C1 segment of cervical spinal cord (tissue), 14 donors: Measurements from ENCODE around the gene ALS2CL.

ENCODE experiments used
- DNase-seq, 14 donors: peaks; one replicate each; lab custom pipeline; 2025; lab: John Stamatoyannopoulos, UW

ALS2CL gene

DNA sequence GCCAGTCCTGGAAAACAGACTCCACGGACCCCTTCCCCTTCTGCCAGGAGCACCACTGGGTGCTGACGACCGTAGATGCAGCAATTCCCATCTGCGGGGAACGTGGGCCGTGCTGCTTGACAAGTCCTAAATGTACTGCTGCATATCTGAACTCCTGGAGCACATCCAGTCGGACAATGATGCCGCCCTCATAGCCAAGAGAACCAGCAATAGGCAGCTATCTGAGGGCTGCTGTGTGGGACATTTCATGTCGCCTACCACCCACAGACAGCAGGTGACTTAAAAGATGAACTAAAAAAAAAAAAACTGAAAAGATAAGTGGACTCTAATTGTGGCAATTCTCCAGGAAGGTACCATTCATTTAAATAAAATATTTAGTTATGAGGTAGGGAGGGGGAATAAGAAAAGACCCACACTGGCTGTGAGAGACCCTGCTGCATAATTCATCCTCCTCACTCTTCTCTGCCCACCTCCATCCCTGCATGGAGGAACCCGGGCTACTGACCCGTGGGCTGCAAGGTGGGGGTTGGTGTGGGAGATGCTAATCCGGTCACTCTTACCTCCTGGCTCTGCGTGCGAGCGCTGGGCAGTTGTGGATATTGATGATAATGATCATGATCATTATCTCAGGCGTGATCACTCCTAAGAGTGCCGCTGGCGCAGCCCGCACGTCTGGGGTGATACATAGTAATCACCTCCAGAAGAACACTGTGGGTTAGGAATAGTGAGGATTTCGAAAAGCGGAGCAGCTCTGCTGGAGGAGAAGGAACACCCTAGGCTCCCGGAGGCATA lies 28.3 kb downstream of the ALS2CL start:
- DNase-seq, result no peak

DNA sequence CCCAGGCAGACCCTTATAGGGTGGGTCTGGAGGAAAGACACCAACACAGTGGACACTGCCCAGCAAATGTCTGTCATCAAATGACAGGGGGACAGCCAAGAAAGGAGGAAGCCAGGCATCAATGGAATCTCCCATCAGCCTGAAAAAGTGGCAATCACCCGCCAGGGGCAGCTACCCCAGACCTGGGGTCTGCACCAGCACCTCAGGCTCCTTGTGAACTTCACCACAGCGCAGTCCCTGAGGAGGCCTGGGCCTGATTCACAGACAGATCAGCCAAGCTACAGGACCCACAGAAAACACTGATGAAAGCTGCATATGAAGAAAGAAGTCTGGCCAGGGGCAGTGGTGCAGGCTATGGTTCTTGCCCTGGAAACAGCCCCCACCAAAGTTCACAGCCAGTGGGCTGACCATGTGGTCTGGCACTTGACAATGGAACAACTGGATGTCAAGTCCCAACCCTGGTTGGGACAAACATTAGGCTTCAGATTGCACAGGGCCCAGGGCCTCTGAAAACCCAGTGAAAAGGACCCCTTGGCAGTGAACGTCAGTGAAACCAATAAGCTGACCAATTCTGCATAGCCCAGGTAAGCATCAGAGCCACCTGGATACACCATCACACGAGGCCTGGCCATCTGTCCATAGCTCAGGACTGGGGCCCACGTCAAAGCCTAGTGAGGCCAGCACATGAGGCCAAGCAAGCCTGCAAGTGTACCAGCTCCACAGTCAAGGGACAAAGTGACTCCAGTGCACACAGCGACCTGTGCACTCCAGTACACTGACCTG lies 29.1 kb downstream of the ALS2CL start:
- DNase-seq, result no peak

DNA sequence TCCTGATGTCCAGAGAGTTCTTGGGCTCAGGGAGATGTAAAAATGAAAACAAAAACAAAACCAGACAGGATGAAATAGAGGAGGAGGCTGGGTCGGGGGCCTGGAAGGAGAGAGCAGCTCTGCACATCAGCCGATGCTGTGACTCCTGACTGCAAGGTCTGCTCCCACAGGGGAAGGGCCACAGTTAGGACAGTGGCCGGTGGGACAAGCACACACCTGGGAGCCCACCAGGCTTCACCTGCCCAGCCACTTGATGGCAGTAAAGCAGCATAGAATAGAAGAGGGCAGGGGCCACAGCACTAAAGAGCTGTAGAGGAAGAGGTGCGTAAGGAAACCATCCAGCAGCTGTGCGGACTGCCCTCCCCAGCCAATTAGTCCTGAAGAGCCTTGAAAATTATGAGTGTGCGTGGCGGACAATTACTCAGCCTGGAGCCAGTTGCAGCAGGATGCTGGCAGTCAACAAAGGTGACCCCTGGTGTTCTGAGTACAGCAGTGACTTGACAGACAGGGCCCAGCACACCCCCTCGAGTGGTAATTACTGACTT lies 29.8 kb downstream of the ALS2CL start:
- DNase-seq, result peak in 1 of 14 donors; percentile 8

DNA sequence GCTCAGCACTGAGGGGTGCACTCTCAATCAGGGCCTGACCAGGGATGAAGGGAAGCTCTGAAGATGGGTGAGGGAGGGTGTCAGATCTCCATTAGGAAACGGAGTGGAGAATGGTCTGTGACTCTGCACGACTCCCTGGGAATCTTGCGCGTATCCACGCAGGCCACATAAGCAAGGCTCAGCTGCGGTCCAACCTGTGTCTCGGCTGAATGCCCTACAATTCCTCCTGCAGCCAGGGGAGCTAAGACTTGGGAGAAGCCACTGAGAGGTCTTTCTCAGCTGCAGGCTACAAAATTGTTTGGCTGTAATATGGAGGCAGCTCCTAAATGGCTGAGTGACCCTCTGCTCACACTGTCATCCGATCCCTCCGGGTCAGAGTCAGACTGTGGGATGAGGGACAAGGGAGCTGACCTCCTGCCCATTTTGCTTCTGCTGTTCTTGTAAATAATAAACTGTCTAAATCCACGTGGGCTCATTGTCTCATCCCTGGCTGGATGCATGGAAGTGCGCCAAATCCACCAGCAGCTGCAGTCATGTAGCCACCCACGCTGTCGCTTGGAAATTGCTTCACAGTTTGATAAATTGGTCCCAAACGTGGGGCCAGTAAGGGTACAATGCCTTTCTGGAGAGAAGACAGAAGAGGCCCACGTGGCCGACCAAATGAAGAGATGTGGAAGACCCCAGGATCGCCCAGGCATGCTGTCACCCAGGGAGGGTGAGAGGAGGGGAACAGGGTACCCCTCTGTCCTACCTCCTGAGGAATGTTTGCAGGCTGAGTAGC lies 30.5 kb downstream of the ALS2CL start:
- peak in 2 of 14 donors; percentile 12 to 46 for DNase-seq

DNA sequence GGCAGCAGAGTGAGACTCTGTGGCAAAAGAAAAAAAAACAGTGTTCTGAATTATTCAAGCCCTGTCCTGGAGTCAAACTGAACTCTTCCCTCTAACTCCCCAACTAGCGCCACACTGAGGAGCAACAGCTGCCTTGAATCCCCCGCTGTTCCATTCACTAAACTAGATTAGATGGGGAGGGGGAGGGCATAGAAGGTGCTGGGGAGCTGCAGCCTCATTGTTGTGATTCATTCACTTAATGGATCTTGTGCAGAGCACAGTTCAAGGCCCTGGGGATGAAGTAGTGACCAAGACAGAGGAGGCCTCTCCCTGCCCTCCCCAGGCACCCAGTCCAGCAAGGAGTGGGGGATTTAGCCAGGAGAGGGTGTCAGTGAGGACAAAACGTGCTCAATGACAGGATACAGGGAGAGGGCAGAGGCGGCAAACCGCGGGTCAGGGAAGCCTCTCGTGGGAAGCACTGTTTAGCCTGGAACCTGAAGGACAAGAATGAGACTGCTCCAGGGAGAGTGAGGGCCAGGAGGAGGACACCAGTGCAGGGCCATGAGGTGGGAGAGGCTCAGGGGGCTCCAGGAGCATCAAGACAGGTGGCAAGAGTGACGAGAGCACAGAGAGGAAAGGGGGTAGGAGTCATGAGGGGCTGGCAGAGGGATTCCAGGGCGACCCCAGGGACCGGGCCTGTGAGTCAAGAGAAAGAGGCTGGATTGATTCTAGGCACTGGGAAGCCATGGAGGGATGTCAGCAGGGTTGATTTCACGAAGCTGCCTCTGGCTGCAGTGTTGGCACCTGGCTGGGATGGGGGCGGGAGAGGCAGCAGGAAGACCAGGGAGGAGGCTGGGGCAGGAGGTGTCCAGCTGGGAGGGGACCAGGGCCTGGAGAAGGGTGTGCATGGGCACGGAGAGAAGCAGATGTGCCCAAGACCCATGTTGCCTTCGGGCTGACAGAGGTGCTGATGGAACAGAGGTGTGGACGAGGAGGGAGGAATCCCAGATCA lies 31.4 kb downstream of the ALS2CL start:
- no peak for DNase-seq

DNA sequence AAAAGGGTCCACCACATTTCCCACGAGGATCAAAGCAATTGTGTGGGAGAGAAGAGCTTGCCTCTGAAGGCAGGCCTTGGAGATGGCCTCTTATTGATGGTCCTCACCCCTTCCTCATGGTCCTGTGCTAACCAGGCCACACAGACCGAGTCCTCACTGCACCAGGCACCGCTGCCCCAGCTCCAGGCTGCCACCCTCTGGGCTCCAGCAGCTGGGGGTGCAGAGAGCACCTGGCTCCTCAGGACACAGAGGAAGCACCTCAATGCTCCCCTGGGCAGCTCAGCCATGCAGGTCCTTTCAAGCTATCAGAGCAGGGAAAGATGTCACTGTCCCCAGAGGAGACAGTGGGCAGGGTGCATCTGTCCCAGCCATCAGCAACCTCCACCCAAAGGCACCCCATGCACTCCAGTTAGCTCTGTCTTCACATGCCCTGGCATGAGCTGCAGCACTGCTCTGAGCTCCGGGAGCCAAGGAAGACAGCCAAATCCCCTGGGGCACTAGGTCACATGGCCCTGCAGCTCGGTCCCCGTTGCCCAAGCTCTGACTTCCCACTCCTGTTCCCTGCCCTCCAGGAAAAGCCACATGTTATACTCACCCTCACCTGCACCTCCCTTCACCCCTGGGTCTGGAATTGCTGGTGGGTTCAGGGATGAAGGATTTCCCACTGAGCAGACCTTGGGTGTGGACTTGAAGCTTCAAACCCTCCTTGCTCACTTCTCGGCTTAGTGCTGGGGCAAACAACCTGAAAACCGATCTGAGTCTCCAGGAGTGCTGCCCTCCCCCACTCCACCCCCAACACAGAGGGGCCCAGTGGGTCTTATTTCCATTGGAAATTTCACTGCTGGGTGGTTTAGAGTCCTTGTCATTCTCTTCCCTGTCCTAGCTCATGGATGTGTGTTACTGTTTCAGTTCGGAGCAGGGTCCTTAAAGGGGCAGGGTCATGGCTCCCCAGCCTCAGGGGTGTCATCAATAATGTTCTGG lies 32.6 kb downstream of the ALS2CL start:
- peak in 1 of 14 donors; percentile 14 for DNase-seq

DNA sequence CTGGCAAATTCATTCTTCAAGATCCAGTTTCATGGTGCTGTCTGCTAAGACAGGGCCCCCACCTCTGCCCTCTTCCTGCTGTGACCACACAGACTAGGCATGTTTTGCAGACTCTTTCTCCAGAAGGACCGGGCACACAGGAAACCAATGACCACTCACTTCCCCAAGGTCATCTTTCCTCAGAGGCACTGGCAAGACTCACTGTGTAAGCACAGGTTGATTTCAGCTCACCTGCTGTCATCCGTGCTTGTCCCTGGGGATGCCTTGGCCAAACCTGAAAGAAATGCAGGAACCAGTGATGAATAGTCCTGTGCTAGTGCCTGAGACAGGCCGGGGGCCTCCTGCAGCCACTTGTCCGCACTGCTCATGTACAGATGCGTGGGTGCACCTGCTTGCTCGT lies 33.5 kb downstream of the ALS2CL start:
- no peak for DNase-seq

DNA sequence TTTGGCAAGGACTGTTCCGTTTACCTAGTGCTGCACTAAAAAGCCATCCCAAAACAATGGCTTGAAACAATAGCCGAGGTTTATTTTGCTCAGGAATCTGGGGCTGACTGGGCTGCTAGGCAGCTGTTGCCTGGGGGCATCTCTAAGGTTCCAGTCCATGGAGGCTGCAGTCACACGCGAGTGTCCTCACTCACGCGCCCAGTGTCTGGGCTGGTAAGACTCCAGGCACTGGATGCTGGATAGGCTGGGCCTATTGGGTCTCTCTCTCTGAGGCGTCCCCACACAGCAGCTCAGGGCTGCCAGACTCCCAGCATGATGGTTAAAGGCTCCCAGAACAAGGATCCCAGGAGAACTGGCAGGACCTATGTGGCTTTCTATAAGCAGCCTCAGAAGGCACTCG lies 34.2 kb downstream of the ALS2CL start:
- no peak for DNase-seq

DNA sequence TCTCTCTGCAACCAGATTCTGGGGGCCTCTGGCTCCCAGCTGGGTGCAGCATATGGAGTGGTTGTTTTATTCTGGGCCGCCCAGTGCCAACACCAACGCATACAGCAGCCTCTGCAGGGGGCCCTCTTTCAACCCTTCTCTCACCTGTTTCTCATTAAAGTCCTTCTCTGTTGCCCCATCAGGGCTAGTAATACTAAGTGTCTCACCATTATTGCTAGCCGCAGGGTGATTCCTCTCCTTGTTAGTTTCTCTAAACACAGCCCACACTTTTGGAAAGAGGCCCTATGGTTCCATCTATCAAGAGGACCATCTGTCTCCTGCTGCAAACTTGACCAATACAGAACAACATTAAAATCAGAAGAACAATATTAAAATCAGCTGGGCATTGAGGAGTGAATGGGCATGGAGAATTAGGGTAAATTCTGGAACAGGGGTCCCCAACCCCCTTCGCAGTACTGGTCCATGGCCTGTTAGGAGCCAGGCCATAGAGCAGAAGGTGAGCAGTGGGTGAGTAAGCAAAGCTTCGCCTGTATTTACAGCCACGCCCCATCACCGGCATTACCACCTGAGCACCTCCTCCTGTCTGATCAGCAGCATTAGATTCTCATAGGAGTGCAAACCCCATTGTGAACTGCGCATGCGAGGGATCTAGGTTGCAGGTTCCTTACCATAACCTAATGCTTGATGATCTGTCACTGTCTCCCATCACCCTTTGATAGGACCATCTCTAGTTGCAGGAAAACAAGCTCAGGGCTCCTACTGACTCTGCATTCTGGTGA lies 36.5 kb downstream of the ALS2CL start:
- no peak for DNase-seq

DNA sequence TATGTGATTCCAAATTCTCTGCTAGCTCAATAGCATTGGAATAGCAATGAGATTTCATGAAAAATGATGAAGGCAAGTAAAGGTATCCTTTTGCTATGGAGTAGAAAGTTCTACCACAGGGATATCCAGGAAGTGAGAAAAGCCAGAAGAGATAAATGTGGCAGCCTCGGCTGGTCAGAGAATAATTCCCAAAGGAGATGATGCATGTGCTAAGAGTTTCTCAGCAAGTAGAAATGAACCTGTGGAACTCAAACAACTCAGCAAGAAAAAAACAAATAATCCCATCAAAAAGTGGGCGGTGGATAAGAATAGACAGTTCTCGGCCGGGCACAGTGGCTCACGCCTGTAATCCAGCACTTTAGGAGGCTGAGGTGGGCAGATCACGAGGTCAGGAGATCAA lies 38.2 kb downstream of the ALS2CL start:
- no peak for DNase-seq

DNA sequence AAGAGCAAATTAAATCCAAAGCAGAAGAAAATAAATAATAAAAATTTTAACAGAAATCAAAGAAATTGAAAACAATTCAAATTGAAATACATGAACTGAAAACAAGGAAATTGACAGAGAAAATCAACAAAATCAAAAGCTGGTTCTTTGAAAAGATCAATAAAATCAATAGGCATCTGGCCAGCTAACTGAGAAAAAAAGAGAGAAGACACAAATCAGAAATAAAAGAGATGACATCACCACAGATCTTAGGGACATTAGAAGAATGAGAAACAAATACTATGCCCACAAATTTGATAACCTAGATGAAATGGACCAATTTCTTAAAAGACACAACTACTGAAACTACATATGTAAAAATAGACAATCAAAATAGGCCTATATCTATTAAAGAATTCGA lies 42.4 kb downstream of the ALS2CL start:
- DNase-seq, result no peak

DNA sequence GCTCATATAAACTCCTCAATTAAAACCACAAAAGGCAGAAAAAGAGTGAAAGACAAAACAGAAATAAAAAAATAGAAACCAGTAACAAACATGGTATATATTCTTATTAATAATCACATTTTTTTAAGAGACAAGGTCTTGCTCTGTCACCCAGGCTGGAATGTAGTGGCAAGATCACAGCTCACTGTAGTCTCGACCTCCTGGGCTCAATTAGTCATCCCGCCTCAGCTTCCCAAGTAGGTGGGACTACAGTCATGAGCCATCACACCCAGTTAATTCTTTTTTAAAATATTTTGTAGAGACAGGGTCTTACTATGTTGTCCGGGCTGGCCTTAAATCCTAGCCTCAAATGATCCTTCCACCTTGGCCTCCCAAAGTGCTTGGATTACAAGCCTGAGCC lies 44.0 kb downstream of the ALS2CL start:
- no peak for DNase-seq

DNA sequence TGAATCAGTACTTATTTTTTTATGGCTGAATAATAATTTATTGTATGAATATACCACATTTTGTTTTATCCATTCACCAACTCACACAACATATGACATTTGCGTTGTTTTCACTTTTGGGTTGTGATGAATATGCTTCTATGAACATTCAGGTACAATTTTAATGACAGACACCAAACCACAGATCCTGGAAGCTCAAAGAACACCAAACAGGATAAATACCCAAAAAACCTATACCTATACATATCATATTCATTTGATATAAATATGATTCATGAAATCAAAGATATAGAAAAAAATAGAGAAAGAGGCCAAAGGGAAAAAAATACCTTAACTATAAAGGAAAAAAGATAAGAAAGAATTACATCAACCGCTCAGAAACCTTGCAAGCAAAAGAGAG lies 45.4 kb downstream of the ALS2CL start:
- no peak for DNase-seq

DNA sequence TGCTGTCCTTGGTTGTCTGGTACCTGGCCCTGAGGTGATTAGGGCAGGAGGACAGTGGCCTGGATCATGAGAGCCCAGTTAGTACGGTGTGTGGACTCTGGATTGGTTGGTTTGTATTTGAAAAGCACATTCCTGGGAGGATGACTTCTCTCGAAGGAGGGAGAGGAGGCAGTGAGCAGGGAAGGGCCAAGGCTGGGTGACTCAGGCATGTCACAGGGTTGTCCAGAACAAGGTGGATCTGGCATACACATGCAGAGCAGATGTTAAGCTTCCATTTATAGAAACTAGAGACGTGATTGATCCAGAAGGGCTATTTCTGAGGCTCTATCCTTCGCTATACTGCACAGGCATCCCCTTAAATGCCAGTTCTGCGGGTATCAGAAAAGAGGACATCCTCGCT lies 46.8 kb downstream of the ALS2CL start:
- DNase-seq, result no peak

DNA sequence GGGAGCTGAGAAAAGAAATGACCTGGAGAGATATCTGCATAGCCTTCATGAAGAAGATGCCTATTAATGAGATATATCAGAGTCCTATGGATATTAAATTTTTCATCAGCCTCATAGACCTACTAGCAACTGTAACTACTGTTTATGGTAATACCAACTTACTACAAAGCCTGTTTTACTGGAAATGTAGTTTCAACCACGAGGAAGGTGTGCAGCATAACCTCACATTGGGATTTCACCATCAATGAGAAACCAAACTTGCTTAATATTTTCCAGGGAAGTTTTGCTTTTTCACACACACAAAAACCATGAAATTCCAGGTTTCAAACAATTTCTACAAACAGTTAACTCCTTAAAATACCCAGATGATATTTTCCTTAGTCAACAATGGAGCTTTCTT lies 49.8 kb downstream of the ALS2CL start:
- no peak for DNase-seq

DNA sequence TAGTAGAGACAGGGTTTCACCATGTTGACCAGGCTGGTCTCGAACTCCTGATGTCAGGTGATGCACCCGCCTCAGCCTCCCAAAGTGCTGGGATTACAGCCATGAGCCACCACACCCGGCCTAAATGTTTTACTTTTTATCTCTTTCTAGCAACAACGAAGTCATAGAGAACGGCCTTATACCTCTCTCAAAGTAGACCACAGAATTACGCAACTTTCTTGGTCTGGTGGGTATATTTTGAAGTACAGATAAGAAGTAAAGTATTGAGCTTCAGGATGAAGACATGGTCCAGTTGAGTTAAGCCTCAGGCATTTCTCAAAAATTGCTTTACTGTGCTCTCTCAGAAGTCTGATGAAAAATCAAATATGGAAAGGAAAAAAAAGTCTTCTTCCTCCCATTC lies 50.5 kb downstream of the ALS2CL start:
- DNase-seq, result no peak

DNA sequence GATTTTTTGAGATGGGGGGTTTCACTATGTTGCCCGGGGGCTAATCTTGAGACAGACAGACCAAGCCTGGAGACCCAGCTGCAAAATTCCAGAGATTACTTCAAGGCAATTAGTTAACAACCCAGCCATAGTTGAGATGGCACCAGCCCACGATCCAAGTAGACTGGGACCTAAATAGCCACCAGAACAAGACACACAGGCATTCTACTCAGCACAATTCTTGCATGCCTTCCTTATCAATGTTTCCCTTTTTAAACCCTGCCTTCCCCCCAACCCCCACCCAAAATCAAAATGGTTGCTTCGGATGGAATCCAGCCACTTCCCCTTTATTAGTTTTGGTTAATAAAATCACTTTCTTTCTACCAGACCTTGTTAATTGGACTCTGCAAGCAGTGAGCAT lies 52.6 kb downstream of the ALS2CL start:
- no peak for DNase-seq

DNA sequence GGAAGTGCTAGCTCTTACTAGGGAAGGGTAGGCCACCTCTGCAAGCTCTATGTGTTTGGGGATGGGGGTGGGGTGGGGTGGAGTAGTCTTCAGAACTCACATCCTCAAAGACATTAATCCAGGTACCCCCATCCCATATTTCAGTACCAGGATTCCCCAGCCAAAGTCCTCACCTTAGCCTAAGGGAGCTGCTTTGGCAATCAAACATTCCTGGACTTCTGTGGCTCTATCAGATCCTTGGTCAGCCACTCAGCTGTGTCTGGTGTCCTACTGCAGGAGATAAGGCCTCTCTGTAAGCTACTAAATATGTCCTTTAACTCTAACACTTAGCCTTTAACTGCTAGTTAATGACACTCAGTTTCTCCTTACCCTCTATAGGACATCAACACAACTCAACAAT lies 54.3 kb downstream of the ALS2CL start:
- DNase-seq, result no peak

DNA sequence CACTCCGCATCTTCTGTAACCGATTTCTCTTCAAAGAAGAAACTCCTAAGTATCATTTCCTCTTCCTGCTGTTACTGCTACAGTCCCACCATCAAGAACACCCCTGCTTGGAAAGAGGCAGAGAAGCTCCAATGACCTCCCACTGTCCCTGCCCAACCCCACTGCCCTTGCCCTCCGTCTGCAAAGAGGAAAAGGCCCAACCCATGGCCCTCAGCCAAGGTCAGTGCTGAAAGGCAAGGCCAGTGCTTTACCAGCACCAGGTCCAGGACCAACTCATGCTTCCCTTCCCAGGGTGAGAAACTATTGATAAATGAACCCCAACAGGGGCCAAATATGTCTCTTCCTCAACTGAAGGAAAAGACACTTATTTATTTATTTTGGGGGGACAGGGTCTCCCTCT lies 58.6 kb downstream of the ALS2CL start:
- no peak for DNase-seq
